Measurements from ENCODE around the gene COL27A1. TPM values are rescaled to one million over a fixed set of nuclear protein-coding genes. Genes with fewer than 3 reads are reported as not detected.

COL27A1 gene
- total RNA-seq, 1 donor from 2014 or later: 65.1 TPM

DNA sequence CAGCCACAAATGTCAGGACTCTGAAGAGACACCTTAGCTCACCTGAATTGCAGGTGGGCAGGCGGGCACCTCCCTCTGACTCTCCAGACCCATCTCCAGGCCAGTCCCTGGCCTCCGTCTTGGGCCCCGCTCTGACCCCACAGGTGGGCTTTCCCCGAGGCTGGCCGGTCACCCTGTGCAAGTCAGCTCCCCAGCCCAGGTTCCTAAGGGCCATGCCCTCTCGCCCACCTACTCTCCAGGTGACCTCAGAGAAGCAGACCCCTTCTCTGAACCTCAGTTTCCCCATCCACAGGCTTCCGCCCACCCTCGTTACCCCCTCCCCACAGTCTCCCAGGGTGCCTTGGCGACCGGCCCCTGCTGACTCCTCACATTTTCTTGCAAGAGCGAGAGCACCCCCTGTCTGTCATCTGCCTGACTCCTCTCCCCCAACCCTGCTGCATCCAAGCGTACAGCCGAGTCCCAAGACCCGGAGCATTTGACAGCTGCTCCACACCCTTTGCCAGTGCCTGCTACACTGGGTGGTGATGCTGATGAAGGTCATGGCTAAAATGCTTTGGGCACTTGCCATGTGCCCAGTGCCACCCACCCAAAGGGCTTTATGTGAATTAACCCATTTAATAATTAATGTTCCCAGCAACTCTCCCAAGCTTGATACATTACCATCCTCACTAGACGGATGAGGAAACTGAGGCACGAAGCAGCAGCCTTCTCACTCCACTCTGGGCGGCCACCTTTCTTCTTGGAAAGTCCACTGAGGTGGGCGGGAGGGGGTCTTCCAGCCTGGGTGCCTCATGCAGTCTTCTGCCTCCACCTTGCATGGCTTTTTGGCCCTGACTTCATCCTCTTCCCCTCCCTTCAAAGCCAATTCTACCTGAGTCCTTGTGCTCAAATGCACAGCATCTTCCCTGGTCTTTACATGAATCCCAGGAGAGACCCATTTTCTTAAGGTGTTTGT lies 116.5 kb downstream of the COL27A1 start:
- Mint-ChIP-seq H3K36me3 (peaks cover 10% of the 10 kb centered on the region), H3K9me3 (no peaks in the 10 kb centered on the region), H3K27me3 (no peaks in the 10 kb centered on the region), H3K4me1 (ENCODE audit: unreplicated experiment) (no peaks in the 10 kb centered on the region), H3K27ac (no peak overlapping the region), H3K4me3 (no peak overlapping the region)
- TF ChIP-seq, protein P1, sequence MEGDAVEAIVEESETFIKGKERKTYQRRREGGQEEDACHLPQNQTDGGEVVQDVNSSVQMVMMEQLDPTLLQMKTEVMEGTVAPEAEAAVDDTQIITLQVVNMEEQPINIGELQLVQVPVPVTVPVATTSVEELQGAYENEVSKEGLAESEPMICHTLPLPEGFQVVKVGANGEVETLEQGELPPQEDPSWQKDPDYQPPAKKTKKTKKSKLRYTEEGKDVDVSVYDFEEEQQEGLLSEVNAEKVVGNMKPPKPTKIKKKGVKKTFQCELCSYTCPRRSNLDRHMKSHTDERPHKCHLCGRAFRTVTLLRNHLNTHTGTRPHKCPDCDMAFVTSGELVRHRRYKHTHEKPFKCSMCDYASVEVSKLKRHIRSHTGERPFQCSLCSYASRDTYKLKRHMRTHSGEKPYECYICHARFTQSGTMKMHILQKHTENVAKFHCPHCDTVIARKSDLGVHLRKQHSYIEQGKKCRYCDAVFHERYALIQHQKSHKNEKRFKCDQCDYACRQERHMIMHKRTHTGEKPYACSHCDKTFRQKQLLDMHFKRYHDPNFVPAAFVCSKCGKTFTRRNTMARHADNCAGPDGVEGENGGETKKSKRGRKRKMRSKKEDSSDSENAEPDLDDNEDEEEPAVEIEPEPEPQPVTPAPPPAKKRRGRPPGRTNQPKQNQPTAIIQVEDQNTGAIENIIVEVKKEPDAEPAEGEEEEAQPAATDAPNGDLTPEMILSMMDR (conservative IDR thresholded peaks at IDR 0.05): peak; percentile 53
- DNase-seq (ENCODE audit: extremely low spot score, unreplicated experiment): no peak

DNA sequence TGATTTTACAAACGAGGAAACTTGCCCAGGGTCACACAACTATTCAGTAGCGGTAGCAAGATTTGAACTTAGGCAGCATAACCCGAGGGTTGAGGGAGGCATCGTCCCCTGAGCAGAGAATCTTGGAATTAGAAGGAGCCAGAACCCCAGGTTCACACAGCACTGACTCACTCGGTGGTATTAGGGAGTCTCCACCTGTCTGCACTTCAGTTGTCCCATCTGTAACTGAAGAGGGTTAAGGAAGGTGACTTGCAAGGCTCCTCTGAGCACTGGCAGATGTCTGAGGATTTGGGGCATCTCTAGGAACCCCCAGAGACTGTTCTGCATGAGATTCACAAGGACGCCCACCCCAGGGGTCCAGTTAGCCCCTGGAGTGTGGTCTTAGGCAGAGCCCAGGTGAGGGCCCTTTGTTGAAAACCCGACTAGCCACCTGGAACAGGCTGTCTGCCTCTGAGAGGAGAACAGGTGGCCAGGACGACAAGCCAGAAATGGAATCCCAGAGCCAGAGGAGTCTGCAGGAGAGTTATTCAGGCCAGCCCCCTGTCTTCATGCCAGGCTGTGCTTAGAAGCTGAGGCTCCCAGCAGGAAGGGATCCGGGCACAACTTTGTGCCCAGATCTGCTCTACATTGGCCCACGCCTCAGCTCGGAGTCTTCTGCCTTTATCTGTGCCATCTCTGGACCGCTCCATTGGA lies 117.5 kb downstream of the COL27A1 start:
- TF ChIP-seq, protein P1 (conservative IDR thresholded peaks at IDR 0.05): no peak
- Mint-ChIP-seq H3K27me3 (no peaks in the 10 kb centered on the region), H3K27ac (no peak overlapping the region), H3K36me3 (peaks cover 17% of the 10 kb centered on the region), H3K4me1 (ENCODE audit: unreplicated experiment) (no peaks in the 10 kb centered on the region), H3K9me3 (no peaks in the 10 kb centered on the region), H3K4me3 (no peak overlapping the region)
- DNase-seq (ENCODE audit: extremely low spot score, unreplicated experiment): no peak

DNA sequence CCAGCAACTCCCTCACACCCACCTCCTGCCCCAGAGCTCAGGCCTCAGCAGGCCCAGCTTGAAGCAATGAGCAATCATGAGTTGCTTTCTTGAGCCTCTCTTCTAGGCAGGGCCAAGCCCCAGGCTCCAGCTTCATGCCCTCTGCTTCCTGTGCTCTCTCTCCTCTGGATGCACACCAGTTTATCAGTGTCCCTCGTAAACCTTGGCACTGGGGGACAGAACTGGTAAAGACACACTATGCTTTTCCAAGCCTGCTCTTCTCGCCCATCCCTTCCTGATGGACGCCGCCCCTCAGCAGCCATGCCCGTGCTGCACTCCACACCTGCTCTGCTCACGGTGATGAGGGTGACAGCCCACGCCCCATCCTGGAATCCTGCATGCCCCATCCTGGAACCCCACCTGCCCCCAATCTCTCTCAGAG lies 118.1 kb downstream of the COL27A1 start:
- H3K4me3 Mint-ChIP-seq: no peak overlapping the region
- peak; percentile 59 for DNase-seq (ENCODE audit: extremely low spot score, unreplicated experiment)
- H3K36me3 Mint-ChIP-seq: peaks cover 22% of the 10 kb centered on the region
- no peaks in the 10 kb centered on the region for H3K27me3 Mint-ChIP-seq
- TF ChIP-seq, protein P1 (conservative IDR thresholded peaks at IDR 0.05): no peak
- H3K4me1 Mint-ChIP-seq (ENCODE audit: unreplicated experiment): no peaks in the 10 kb centered on the region
- H3K9me3 Mint-ChIP-seq: no peaks in the 10 kb centered on the region
- H3K27ac Mint-ChIP-seq: no peak overlapping the region

DNA sequence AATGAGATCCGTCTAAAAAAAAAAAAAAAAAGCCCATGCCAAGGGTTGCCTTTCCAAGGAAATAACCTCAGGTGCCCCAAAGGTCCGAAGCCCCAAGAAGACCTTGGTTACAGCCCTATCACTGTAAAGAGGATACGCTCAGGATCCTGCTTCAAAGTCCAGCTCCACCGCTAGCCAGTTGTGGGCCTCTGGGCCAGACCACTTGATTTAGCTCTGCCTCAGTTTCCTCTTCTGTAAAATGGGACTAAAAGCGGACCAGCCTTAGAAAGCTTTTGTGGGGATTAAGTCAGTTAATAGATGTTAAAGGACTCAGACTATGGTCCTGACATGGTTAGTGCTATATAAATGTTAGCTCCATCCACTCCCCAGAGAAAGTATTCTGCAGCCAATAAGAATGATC lies 118.9 kb downstream of the COL27A1 start:
- Mint-ChIP-seq H3K9me3 (no peaks in the 10 kb centered on the region), H3K36me3 (peaks cover 19% of the 10 kb centered on the region)
- TF ChIP-seq, protein P1 (conservative IDR thresholded peaks at IDR 0.05): no peak

DNA sequence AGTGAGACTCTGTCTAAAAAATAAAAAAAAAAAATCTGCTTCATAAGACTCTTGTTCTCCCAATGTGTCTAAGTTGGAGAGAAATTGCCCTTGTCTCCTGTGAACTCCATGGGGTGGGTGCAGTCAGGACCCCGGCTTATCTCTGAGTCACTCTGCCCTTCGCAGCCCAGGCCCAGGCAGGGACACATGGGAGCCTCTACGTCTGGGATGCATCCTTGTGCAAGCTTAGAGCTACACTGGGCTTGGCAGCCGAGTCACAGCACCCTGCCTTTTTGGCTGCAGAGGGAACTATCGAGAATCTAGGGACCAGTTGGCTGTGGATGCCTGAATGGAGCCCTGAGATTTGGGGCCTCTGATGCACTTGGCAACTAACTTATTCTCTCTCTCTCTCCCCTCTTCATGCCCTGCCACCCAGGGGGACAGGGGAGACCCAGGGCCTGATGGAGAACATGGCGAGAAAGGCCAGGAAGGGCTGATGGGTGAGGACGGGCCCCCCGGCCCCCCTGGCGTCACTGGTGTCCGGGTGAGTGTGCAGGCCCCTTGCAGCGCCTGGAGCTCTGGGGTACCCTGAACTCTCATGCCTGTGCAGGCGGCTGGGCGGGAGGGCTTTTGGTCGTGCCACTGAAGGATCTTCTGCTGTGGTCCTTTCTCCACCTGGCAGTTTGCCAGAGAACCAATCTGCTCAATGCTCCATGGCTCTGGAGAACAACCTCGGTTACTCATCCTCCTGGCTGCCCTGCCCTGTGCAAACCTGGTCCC lies 120.1 kb downstream of the COL27A1 start:
- TF ChIP-seq, protein P1 (conservative IDR thresholded peaks at IDR 0.05): no peak
- no peak overlapping the region for H3K4me3 Mint-ChIP-seq
- peak; percentile 64 for DNase-seq (ENCODE audit: extremely low spot score, unreplicated experiment)
- no peaks in the 10 kb centered on the region for H3K4me1 Mint-ChIP-seq (ENCODE audit: unreplicated experiment)
- peaks cover 19% of the 10 kb centered on the region for H3K36me3 Mint-ChIP-seq
- H3K27ac Mint-ChIP-seq: no peak overlapping the region
- no peaks in the 10 kb centered on the region for H3K9me3 Mint-ChIP-seq
- no peaks in the 10 kb centered on the region for H3K27me3 Mint-ChIP-seq

More for the DNA sequence above, 118.9 kb downstream of the COL27A1 start:
- peak; percentile 37 for DNase-seq (ENCODE audit: extremely low spot score, unreplicated experiment)
- H3K4me3 Mint-ChIP-seq: no peak overlapping the region
- H3K27me3 Mint-ChIP-seq: no peaks in the 10 kb centered on the region
- H3K4me1 Mint-ChIP-seq (ENCODE audit: unreplicated experiment): no peaks in the 10 kb centered on the region
- H3K27ac Mint-ChIP-seq: no peak overlapping the region

All from type B pancreatic cell (in vitro differentiated cells).